Jurkat, Clone E6-1 (cell line): ENCODE data around the gene COMT. TPM values are rescaled to one million over a fixed set of nuclear protein-coding genes. Genes with fewer than 3 reads are reported as not detected.

Experiments
- DNase-seq: peaks from one replicate; pipeline ENCODE4 v3.0.0-alpha.2; 2011; ENCODE audit warnings: low read depth, low spot score
- H3K4me3 ChIP-seq: 2 replicates; pipeline ENCODE4 v1.5.1; 2011; ENCODE audit warnings: mild to moderate bottlenecking, low read length, control low read depth, moderate library complexity
- polyA plus RNA-seq: library from polyadenylated mRNA; unstranded; fragments of >200 nt; gene quantifications from one replicate; pipeline ENCODE4 v1.2.1, GENCODE V29; 2012; ENCODE audit warnings: missing spikeins; ENCODE audit not compliant: insufficient read length, insufficient read depth

COMT gene
- 117 TPM for polyA plus RNA-seq

- no peak for DNase-seq
- H3K4me3 ChIP-seq = peak within 1 kb of the TSS; percentile 99
Observed at GRCh38 chr22:19941365-19942082, at the start of gene COMT, which contains the start of gene TXNRD2. COMT (plus strand) TSS chr22:19941772; CDS start chr22:19962527, 20,755 bp downstream. TXNRD2 (minus strand) TSS chr22:19941818; CDS start chr22:19941803, 15 bp downstream.

DNA sequence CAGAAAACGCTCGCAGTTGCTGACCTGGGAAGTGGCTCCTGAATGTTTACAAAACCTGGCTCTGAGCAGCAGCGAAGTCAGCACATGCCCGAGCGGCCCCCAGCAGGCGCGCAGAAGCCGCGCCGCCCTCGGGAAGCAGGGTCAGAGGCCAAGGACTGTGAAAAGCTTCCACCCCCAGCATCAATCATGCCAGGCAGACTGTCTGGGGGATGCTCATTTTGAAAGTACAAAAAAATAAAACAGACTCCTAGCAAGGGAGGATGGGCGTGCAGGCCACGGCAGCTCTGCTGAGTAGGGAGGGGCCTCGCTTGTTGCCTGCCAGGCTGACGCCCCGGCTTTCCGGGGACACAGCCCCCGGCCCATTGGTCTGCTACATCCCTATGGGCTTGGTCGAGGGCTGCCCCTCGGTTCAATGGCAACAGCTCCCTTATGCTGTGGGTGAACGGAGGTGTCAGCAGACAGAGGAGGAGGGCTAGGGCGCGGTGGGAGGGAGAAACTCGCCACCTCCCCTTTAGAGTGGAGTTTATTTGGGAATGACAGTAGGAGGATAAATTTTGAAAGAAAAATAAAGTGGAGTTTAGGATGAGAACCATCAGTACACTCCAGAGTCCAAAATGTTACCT is 49.2 kb upstream of the COMT start:
- DNase-seq = peak; percentile 65
- H3K4me3 ChIP-seq = peak overlapping the region; percentile 44

GRCh38 chr22:19892925-19893324 is 48.6 kb upstream of the COMT start:
- DNase-seq = no peak
- H3K4me3 ChIP-seq = peak overlapping the region; percentile 44; the same call in 1 of the 2 replicates

- no peak for DNase-seq
- no peak overlapping the region for H3K4me3 ChIP-seq
Observed at GRCh38 chr22:19893363-19893762, 48.2 kb upstream of the COMT start.

- H3K4me3 ChIP-seq = no peak overlapping the region
- no peak for DNase-seq
Observed at GRCh38 chr22:19895160-19895849, 46.3 kb upstream of the COMT start.

- peak; percentile 77 for DNase-seq
- H3K4me3 ChIP-seq = no peak overlapping the region
Observed at GRCh38 chr22:19896665-19897355, 44.8 kb upstream of the COMT start.

DNA sequence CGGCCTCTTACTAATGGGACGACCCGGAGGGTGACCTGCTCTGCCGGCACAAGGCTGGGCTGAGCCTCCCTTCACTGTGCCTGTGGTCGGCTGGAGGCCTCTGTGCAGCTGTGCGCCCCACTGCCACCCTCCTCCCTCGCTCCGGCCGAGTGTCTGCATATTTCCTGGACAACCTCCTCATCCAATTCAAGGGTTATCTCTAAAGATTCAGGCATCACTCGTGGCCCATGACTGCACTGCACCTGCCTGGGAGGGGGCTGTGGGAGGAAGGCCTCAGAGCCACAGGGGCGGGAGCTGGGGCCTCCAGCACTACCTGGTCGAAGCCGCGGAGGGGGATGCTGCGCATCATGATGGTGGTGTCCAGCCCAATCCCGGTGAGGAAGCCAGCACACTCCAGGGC is 43.8 kb upstream of the COMT start:
- H3K4me3 ChIP-seq = no peak overlapping the region
- no peak for DNase-seq

DNA sequence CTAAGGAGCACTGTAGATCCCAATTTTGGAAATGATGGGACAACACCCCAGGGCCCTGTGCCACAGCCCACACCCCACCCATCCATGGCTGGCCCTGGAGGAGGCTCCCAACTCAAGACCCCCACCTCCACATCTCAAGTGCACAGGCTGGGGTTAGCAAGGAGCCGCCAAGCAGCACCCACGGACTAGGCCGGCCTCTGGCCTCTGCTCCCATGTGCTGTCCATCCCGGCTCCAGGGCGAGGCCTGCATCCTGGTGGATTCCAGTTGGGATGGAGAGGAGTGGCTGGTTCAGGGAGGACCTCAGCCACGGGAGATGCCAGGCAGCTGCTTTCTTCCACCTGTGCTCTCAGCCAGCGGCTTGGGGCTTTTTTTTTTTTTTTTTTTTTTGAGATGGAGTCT is 43.4 kb upstream of the COMT start:
- no peak overlapping the region for H3K4me3 ChIP-seq
- DNase-seq = no peak

DNA sequence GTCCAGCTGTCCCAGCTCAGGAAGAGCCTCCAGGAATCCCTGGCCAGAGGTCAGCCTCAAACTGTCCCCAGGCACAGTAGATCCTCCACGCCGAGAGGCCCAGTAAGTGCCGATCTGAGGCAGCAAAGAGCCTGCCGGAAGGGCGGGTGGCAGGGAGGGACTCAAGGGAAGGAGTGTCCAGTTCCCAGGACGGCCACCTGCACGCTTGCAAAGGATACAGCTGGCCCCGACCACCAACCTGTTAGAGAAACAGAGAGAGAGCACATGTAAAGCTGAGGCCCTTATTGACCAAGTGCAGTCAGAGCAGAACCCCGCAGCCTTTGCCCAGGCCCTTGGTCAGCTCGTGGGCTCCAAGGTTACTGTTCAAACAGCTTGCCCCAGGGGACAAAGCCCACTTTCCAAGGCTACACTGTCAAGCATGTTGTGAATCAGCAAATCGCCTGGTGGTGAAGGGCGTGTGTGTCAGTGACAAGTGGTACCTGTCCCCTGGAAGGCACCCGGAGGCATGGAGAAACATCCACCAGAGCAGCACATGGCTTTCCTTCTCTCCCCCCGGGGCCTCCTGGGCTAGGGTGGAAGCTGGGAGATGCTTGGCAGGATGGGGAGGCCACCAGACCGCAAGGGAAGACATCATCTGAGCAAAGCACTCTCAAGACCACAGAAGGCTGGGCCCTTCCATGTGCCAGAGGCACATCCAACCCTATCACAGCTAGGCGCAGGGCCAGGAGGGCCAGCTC is 42.6 kb upstream of the COMT start:
- no peak overlapping the region for H3K4me3 ChIP-seq
- no peak for DNase-seq

- H3K4me3 ChIP-seq = no peak overlapping the region
- DNase-seq = no peak
Observed at GRCh38 chr22:19900707-19901436, 40.7 kb upstream of the COMT start.

DNA sequence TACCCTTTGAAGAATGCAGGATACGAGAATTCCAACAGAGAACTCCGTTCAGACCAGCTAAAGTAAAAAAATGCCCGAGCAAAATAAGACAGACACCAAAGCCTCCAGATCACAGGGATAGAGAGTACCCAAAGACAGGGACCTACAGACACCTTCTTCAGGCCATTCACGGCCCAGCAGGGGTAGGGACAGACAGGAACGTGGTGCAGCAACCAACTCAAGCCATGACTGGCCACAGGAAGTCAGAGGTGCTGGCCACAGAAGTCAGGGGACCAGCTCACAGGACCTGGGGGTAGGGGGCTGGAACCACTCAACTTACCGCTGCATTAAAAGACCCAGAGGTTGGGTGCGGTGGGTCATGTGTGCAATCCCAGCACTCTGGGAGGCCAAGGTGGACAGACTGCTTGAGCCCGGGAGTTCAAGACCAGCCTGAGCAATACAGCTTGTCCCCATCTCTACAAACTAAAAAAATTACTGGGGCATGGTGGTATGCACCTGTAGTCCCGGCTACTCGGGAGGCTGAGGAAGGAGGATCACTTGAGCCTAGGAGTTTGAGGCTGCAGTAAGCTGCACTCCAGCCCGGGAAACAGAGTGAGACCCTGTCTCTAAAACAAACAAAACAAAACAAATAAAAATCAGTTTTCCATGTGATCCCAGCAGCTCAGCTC is 39.9 kb upstream of the COMT start:
- DNase-seq = no peak
- H3K4me3 ChIP-seq = no peak overlapping the region

DNA sequence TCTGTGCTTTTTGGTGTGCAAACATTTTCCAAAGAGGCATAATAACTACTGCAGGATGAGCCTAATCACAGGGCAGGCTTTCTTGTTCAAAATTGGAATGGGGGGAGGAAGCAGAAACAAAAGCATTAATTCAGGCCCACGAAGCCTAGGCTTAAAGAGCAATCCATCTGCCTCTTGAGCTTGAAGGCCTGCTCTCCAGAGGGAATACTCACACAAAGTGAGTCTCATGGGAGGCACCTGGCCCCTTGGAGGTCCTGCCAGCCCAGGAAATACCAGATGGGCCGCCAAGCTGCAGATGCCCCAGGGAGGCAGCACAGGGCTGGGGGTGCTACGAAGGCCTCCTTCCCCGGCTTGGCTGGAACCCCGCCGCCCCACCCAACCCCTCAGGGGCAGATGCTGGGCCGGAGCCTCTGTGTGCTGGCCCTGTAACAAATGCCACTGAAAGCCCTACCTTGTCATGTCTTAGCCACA is 39.3 kb upstream of the COMT start:
- no peak overlapping the region for H3K4me3 ChIP-seq
- no peak for DNase-seq

DNA sequence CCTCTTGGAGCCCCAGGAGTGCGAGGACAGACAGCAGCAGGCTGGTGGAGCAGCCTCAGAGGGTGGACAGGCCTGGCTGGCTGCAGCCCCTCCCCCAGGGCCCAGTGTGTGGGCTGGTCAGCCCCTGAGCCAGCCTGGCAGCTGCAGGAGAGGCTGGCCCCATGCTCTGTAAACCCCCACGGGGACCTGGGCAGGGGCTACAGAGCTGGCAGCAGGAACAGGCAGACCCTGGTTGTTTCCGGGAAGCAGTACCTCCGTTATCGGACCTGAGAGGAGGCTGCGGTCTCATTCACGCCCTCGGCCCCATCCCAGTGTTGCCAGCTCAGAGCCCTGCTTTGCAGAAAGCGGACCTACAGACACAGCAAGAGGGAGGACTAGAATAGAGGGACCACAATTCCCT is 38.5 kb upstream of the COMT start:
- no peak for DNase-seq
- H3K4me3 ChIP-seq = no peak overlapping the region

DNA sequence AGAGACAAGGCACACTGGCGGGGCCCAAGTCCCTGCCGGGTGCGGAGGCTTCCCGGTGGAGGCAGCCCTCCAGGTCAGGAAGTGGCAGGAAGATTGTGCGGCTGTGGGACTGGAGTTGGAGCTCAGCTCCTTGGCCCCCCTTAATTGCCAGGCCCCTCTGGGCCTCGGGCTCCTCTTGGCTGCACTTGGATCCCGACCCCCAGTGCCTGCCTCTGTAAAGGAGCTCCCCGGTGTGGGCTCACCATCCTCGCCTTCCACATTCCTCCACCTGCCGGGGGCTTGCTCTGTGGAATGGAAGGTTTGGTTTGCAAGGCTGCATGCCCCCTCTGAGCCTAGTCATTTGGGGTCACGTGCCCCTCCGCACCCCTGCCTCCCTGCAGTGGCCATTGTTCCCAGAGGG is 38.1 kb upstream of the COMT start:
- DNase-seq = no peak
- H3K4me3 ChIP-seq = no peak overlapping the region

- no peak for DNase-seq
- no peak overlapping the region for H3K4me3 ChIP-seq
Observed at GRCh38 chr22:19904174-19904856, 37.3 kb upstream of the COMT start.

- DNase-seq = no peak
- H3K4me3 ChIP-seq = no peak overlapping the region
Observed at GRCh38 chr22:19904935-19905334, 36.6 kb upstream of the COMT start.
